ENCODE measurements around the gene MKNK2.
A peak's percentile ranks its signal among the peaks of the same experiment; 100 is the strongest.

MKNK2 gene

GRCh38 chr19:2026770-2027169 lies 24.3 kb downstream of the MKNK2 start:
- no peak for DNase-seq

DNA sequence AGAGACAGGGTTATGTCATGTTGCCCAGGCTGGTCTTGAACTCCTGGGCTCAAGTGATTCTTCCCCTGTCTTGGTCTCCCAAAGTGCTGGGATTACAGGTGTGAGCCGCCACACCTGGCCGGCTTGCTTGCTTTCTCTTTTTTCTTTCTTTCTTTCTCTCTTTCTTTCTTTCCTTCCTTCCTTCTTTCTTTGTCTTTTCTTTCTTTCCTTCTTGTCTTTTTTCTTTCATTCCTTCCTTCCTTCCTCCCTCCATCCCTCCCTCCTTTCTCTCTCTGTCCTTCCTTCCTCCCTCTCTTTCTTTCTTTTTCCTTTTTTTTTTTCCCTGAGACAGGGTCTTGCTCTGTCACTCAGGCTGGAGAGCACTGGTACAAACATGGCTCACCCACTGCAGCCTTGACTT lies 28.8 kb downstream of the MKNK2 start:
- DNase-seq: no peak

DNA sequence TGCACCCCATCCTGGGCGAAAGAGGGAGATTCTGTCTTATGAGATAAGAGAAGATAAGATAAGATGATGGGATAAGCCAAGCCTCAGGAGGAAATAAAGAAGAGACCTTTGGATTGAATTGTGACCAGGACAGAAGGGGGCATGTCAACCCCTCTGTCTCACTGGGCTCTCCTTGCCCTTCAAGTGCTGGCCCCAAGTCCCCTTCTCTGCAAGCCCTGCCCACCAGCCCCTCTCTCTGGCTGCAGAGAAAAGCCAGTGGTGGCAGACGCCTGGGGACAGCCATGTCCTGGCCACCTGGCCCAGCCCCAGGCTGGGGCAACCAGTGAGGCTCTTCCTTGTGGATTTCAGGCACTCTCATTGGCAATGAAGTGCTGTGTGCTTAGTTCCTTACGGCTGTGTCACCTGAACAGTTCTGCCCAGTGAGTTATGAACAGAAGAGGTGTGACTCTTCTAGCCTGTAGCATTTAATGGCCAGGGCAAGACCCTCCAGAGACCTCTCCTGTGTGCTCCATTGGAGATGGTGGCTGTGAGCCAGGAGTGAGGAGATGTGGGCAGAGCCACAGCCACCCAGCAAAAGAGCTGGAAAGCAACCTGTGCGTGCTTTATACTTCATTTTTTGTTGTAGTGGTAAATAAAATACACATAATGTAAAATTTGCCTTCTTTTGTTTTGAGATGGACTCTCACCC lies 29.4 kb downstream of the MKNK2 start:
- DNase-seq: no peak

DNA sequence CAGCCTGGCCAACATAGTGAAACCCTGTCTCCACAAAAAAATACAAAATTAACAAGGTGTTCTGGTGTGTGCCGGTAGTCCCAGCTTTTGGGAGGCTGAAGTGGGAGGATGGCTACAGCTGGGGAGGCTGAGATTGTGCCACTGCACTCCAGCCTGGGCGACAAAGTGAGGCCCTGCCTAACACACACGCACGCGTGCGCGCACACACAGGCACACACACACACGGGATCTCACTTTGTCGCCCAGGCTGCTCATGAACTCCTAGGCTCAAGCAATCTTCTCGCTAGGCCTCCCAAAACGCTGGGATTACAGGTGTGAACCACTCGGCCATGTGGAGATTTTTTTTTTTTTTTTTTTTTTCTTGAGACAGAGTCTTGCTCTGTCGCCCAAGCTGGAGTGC lies 32.3 kb downstream of the MKNK2 start:
- DNase-seq: no peak

GRCh38 chr19:2016041-2016807 lies 34.8 kb downstream of the MKNK2 start:
- peak; percentile 43 to 71 (median 52) for DNase-seq

DNA sequence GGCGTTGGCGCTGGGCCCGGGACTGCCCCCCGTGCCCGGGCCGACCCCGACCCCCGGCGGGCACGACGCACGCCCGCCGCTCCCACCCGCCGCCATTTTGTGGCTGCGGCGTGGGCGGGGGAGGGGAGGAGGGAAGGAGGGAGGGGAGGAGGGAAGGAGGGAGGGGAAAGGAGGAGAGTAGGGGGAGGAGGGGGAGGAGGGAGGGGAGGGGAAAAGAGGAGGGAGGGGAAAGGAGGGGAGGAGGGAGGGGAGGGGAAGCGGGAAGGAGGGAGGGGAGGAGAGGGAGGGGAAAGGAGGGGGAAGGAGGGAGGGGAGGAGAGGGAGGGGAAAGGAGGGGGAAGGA lies 35.5 kb downstream of the MKNK2 start, which contains the start of gene BTBD2:
BTBD2 (minus strand) TSS at position 107 of the 343 bp plus-strand sequence; CDS start at position 96, 11 bp downstream.
- DNase-seq: peak in 1 of 5 donors; percentile 61

DNA sequence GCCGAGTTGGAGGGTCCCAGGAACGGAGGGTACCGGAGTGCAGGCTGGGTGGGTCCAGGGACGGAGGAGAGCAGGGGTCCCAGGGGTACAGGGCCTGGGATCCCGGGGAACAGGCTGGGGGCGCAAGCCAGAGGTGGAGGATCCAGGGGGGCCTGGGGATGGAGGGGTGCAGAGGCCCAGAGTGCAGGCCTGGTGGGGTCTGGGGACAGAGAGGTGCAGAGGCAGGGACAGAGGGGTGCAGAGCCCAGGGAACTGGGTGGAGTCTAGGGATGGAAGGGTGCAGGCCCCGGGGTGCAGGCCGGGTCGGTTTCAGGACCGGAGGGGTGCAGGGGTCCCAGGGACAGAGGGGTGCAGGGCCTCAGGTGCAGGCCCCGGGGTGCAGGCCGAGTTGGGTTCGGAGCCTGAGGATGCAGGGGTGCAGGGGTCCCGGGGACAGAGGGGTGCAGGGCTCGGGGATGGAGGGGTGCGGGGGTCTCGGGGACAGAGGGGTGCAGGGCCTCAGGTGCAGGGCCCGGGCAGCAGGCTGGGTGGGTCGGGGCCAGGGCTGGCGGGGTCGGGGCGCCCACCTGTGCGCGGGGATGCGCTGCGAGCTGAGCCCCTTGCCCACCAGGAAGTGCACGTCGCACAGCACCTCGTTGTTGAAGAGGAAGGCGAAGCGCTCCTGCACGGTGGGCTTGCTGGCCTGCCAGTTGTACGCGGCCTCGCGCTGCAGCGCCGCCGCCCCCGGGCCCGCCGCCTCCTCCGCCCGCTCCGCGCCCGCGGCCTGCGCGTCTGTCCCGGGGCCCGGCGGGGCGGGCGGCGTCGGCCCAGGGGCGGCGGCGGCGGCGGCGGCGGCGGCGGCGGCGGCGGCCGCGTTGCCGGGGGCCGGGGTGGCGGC lies 36.1 kb downstream of the MKNK2 start:
- DNase-seq: peak in 1 of 5 donors; percentile 52

DNA sequence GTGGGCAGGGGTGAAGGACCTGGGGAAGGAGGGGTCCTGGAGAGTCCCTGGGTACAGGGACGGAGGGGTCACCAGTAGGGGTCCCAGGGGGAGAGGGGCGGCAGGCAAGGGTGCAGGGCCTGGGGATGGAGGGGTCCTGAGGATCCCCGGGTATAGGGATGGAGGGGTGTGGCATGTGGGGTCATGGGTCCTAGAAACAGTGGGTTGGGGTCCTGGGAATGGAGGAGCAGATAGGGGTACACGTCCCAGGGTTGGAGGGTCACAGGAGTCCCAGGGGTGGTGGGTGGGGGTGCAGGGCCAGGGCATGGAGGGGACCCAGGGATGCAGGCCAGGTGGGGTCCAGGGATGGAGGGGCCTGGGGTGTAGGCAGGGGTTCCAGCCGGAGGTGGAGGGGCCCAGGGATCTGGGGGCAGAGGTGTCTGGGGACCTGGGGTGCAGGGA lies 36.9 kb downstream of the MKNK2 start:
- no peak for DNase-seq

DNA sequence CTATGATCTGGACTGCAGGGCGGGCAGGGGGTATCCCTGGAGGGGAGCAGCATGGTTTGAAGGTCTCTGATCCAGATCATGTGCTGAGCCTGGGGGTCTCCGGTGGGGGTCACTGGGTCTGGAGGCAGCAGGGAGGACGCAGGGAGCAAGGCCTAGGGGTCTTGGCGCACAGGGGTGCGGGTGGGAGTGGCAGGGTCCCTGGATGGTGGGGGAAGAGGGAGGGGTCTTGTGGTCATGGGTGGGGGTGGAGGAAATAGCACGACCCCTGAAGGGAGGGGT lies 37.4 kb downstream of the MKNK2 start:
- DNase-seq: no peak

GRCh38 chr19:2012941-2013682 lies 37.9 kb downstream of the MKNK2 start:
- no peak for DNase-seq

DNA sequence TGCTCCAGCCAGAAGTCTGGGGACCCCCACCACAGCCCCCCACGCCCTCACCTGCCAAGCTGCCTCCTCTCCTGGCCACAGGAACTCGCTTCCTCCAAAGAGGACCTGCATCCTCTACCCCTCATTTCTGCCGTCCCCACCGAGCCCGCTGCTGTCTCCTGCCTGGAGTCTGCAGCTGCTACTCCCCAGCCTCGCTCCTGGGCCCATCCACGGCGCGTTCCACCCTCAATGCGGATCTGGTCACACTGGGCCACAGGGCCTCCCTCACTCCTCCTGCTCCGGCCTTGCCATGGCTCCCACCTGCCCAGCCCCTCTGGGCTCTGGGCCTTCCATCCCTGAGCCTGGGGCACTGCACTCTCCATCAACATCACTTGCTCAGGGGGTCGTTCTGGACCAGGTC lies 39.9 kb downstream of the MKNK2 start:
- no peak for DNase-seq

GRCh38 chr19:2010135-2010668 lies 40.8 kb downstream of the MKNK2 start:
- DNase-seq: no peak

DNA sequence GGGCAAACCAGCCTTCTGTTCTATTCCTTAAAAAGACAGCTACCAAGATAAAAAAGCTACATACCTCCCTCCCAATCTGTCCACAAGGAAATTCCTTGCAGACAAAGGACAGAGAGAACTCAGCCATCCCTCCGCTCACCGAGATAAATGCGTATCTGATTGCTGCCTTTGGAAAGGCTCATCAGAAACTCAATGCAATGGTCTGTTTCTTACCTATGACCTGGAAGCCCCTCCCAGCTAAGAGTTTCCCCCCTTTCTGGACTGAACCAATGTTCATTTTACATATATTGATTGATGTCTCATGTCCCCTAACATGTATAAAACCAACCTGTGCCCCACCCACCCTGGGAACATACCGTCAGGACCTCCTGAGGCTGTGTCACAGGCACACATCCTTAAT lies 47.2 kb downstream of the MKNK2 start:
- DNase-seq: no peak

- no peak for DNase-seq
Measured at GRCh38 chr19:1999856-2000515, 51.1 kb downstream of the MKNK2 start.

GRCh38 chr19:1998712-1999708 lies 52.0 kb downstream of the MKNK2 start:
- DNase-seq: no peak

DNA sequence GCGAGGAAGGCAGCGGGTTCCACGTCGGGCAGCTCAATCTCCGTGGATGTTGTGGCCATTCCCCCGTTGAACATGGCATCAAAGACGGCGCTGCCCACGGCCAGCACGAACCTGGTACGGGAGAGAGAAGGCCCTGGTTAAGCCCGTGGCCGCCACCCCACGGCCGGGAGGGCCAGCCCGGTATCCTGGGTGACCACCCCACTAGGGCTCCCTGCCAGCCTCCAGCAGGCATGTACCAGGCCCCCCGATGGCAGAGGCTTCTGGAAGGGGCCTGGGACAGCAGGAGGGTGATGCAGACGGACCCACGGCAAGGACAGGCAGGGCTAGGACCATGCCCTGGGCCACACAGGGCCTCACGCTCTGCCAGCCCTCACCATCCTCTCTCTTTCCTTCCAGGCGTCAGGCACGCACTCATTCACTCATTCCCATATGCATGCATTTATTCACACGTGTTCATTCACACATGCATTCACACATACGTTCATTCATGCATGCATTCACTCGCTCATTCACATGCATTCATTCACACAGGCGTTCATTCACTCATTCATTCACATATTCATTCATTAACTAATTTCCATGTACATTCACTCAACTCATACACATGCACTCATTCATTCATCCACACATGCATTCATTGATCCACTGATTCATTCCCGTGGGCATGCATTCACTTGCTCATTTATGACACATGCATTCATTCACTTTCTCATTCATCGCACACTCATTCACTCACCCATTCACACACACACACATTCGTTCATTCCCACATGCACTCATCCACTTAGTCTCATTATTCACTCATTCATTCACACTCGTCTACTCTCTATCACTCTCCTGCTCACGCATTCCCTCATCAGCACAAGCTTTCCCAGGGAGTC lies 53.5 kb downstream of the MKNK2 start:
- DNase-seq: no peak

GRCh38 chr19:1992759-1993260 lies 58.2 kb downstream of the MKNK2 start:
- no peak for DNase-seq

DNA sequence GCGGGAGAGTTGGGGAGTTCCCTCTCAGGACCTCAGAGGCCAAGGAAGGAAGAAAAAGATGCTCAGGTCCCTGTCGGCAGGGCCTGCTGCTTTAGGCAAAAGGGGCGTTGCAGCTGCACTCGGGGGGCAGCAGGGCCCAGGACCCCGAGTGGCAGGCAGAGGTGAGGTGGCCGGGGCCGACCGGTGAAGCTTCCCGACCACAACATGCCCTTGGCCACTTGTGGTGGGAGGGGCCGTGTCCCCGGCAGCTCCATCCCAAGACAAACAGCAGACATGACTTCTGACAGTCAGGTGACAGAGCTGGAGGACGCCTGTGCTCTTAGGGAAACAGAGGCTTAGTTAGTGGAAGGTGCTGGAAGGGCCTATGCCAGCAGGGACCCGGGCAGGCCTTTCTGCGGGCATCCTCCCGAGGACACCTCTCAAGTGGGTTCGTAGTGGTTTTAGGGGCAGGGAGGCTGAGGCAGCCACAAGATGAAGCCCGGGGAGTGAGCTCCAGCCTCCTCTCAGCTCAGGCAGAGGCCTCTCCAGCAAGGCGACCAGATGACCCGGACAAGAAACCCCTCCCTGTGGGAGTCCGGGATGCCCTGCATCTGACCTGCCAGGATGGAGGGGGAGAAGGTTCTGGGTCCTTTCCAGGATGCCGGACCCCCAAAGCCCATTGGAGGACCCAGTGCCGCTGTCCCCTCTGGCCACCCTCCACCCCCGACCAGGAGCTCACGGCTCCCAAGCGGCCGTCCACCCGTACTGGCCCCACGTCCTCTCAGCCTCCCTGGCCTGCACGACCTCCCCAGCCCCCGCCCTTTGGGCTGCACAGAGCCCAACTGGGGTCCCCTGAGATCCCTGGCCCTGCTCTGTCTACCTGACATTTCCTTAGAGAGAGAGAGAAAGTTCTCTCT lies 59.8 kb downstream of the MKNK2 start:
- no peak for DNase-seq
